ENCODE results near the gene RPS6KA2.

Gene RPS6KA2

GRCh38 chr6:166508726-166509125 is 118.3 kb downstream of the RPS6KA2 start:
- in situ Hi-C loops (cut with MboI; ENCODE audit: low sequenced_read_pairs): no loop called here

GRCh38 chr6:166507809-166508564 is 119.1 kb downstream of the RPS6KA2 start:
- in situ Hi-C loops (cut with MboI; ENCODE audit: low sequenced_read_pairs): no loop called here

GRCh38 chr6:166507380-166507779 is 119.7 kb downstream of the RPS6KA2 start:
- in situ Hi-C loops (cut with MboI; ENCODE audit: low sequenced_read_pairs): no loop called here

GRCh38 chr6:166505133-166505905 is 121.7 kb downstream of the RPS6KA2 start:
- in situ Hi-C loops (cut with MboI; ENCODE audit: low sequenced_read_pairs): no loop called here

- in situ Hi-C loops (cut with MboI; ENCODE audit: low sequenced_read_pairs): no loop called here
These were observed 123.0 kb downstream of the RPS6KA2 start for GRCh38 chr6:166504100-166504499.

- in situ Hi-C loops (cut with MboI; ENCODE audit: low sequenced_read_pairs): no loop called here
These were observed 123.8 kb downstream of the RPS6KA2 start for GRCh38 chr6:166503167-166503744.

- in situ Hi-C loops (cut with MboI; ENCODE audit: low sequenced_read_pairs): no loop called here
These were observed 124.6 kb downstream of the RPS6KA2 start for GRCh38 chr6:166502453-166502852.

- in situ Hi-C loops (cut with MboI; ENCODE audit: low sequenced_read_pairs): no loop called here
These were observed 125.8 kb downstream of the RPS6KA2 start for GRCh38 chr6:166501246-166501645.

GRCh38 chr6:166500246-166500645 is 126.8 kb downstream of the RPS6KA2 start:
- in situ Hi-C loops (cut with MboI; ENCODE audit: low sequenced_read_pairs): no loop called here

GRCh38 chr6:166499350-166500163 is 127.5 kb downstream of the RPS6KA2 start:
- in situ Hi-C loops (cut with MboI; ENCODE audit: low sequenced_read_pairs): no loop called here

GRCh38 chr6:166498661-166499349 is 128.2 kb downstream of the RPS6KA2 start:
- in situ Hi-C loops (cut with MboI; ENCODE audit: low sequenced_read_pairs): no loop called here

- in situ Hi-C loops (cut with MboI; ENCODE audit: low sequenced_read_pairs): no loop called here
These were observed 128.8 kb downstream of the RPS6KA2 start for GRCh38 chr6:166498228-166498627.

GRCh38 chr6:166497087-166497899 is 129.8 kb downstream of the RPS6KA2 start:
- in situ Hi-C loops (cut with MboI; ENCODE audit: low sequenced_read_pairs): no loop called here

GRCh38 chr6:166496460-166496859 is 130.6 kb downstream of the RPS6KA2 start:
- in situ Hi-C loops (cut with MboI; ENCODE audit: low sequenced_read_pairs): no loop called here

GRCh38 chr6:166495487-166496314 is 131.3 kb downstream of the RPS6KA2 start:
- in situ Hi-C loops (cut with MboI; ENCODE audit: low sequenced_read_pairs): no loop called here

GRCh38 chr6:166494757-166495486 is 132.1 kb downstream of the RPS6KA2 start:
- in situ Hi-C loops (cut with MboI; ENCODE audit: low sequenced_read_pairs): no loop called here

GRCh38 chr6:166494101-166494441 is 133.0 kb downstream of the RPS6KA2 start:
- in situ Hi-C loops (cut with MboI; ENCODE audit: low sequenced_read_pairs): no loop called here

GRCh38 chr6:166493427-166494100 is 133.5 kb downstream of the RPS6KA2 start:
- in situ Hi-C loops (cut with MboI; ENCODE audit: low sequenced_read_pairs): no loop called here

All from hTERT RPE-1 (cell line).